ENCODE measurements around the gene SLC25A45. TPM values are rescaled to one million over a fixed set of nuclear protein-coding genes. Genes with fewer than 3 reads are reported as not detected.
A peak's percentile ranks its signal among the peaks of the same experiment; 100 is the strongest.
"Not testable (repeated sequence)": the region's sequence is repeated elsewhere in the genome, so short reads cannot be mapped to it uniquely, and the experiment has no call there.

The SLC25A45 gene
- total RNA-seq, 1 donor from 2014 or later, result 1.2 TPM

- DNase-seq (ENCODE audit: low read depth in 2 of 2), result peak; percentile 98 to 99
These were observed 39.6 kb upstream of the SLC25A45 start for GRCh38 chr11:65421794-65422632.

GRCh38 chr11:65420979-65421793 is 38.7 kb upstream of the SLC25A45 start:
- peak; percentile 93 to 98 for DNase-seq (ENCODE audit: low read depth in 2 of 2)

- no peak for DNase-seq (ENCODE audit: low read depth in 2 of 2)
These were observed 38.1 kb upstream of the SLC25A45 start for GRCh38 chr11:65420506-65420905.

- DNase-seq (ENCODE audit: low read depth in 2 of 2), result peak; percentile 71 to 92
These were observed 37.5 kb upstream of the SLC25A45 start for GRCh38 chr11:65419772-65420481.

GRCh38 chr11:65419460-65419771 is 37.0 kb upstream of the SLC25A45 start:
- no peak for DNase-seq (ENCODE audit: low read depth in 2 of 2)

- peak; percentile 98 to 100 for DNase-seq (ENCODE audit: low read depth in 2 of 2)
These were observed 36.4 kb upstream of the SLC25A45 start for GRCh38 chr11:65418681-65419459.

- DNase-seq (ENCODE audit: low read depth in 2 of 2), result no peak
These were observed 35.9 kb upstream of the SLC25A45 start for GRCh38 chr11:65418431-65418680.

- DNase-seq (ENCODE audit: low read depth in 2 of 2), result peak; percentile 59 to 78
These were observed 35.4 kb upstream of the SLC25A45 start for GRCh38 chr11:65417702-65418430.

- peak in 1 of 2 donors; percentile 27 for DNase-seq (ENCODE audit: low read depth in 2 of 2)
These were observed 34.6 kb upstream of the SLC25A45 start for GRCh38 chr11:65416841-65417701.

- peak; percentile 84 to 92 for DNase-seq (ENCODE audit: low read depth in 2 of 2)
These were observed 33.9 kb upstream of the SLC25A45 start for GRCh38 chr11:65416341-65416824.

GRCh38 chr11:65415499-65416340 is 33.3 kb upstream of the SLC25A45 start:
- no peak for DNase-seq (ENCODE audit: low read depth in 2 of 2)

GRCh38 chr11:65414776-65415498 is 32.5 kb upstream of the SLC25A45 start:
- no peak for DNase-seq (ENCODE audit: low read depth in 2 of 2)

GRCh38 chr11:65413077-65413664 is 30.7 kb upstream of the SLC25A45 start:
- not testable (repeated sequence) for DNase-seq (ENCODE audit: low read depth in 2 of 2)

GRCh38 chr11:65412271-65413076 is 30.0 kb upstream of the SLC25A45 start:
- no peak for DNase-seq (ENCODE audit: low read depth in 2 of 2)

- DNase-seq (ENCODE audit: low read depth in 2 of 2), result no peak
These were observed 29.2 kb upstream of the SLC25A45 start for GRCh38 chr11:65411681-65412070.

- no peak for DNase-seq (ENCODE audit: low read depth in 2 of 2)
These were observed 28.7 kb upstream of the SLC25A45 start for GRCh38 chr11:65410936-65411680.

All from lung microvascular endothelial cell (primary cell).